ENCODE measurements around the gene LRMDA. TPM values are rescaled to one million over a fixed set of nuclear protein-coding genes. Genes with fewer than 3 reads are reported as not detected.

LRMDA gene
- total RNA-seq, 4 donors from 2014 or later, result 2.2 to 7.8 (median 4.5) TPM

GRCh38 chr10:75643944-75644692, 212.7 kb downstream of the LRMDA start:
- peak; percentile 17 for DNase-seq
- 42 to 51% methylated on average over 3 to 5 of the region's 5 CpGs for WGBS, 2 donors (ENCODE audit: low coverage in 1 of 2)
- no peaks in the 10 kb centered on the region for H3K9me3 ChIP-seq
- in situ Hi-C loops (cut with MboI; ENCODE audit: low pct_ligation_motif_present in 1 of 4, low pct_unique_long_range_greater_than_20kb in 1 of 4, low sequenced_read_pairs in 3 of 4) (loop anchor here in 2 of 4 donors (25.0 kb wide), 1 partner anchor 232 kb away; the partner anchor contains the start of gene ZNF503 (in 2 of the 2)), intact Hi-C loops (cut with DNase I; ENCODE audit: low total_unique reads) (no loop called here)
- no peak overlapping the region for H3K4me3 ChIP-seq
- H3K27me3 ChIP-seq, result no peaks in the 10 kb centered on the region
- H3K4me1 ChIP-seq, result peaks cover 0 to 23% (median 3%) of the 10 kb centered on the region in 4 donors
- no peak overlapping the region for H3K27ac ChIP-seq
- no peaks in the 10 kb centered on the region for H3K36me3 ChIP-seq
- TF ChIP-seq, protein P1, sequence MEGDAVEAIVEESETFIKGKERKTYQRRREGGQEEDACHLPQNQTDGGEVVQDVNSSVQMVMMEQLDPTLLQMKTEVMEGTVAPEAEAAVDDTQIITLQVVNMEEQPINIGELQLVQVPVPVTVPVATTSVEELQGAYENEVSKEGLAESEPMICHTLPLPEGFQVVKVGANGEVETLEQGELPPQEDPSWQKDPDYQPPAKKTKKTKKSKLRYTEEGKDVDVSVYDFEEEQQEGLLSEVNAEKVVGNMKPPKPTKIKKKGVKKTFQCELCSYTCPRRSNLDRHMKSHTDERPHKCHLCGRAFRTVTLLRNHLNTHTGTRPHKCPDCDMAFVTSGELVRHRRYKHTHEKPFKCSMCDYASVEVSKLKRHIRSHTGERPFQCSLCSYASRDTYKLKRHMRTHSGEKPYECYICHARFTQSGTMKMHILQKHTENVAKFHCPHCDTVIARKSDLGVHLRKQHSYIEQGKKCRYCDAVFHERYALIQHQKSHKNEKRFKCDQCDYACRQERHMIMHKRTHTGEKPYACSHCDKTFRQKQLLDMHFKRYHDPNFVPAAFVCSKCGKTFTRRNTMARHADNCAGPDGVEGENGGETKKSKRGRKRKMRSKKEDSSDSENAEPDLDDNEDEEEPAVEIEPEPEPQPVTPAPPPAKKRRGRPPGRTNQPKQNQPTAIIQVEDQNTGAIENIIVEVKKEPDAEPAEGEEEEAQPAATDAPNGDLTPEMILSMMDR (IDR thresholded peaks at IDR 0.05), result no peak
- TF ChIP-seq EP300 (IDR thresholded peaks at IDR 0.05; ENCODE audit: low read depth), result no peak
- no peak for TF ChIP-seq POLR2A (IDR thresholded peaks at IDR 0.05)
- TF ChIP-seq POLR2AphosphoS5 (IDR thresholded peaks at IDR 0.05), result no peak

GRCh38 chr10:75645704-75646103, 214.3 kb downstream of the LRMDA start:
- 88 to 100% methylated on average over 1 of the region's 1 CpG for WGBS, 2 donors (ENCODE audit: low coverage in 1 of 2)
- intact Hi-C loops (cut with DNase I; ENCODE audit: low total_unique reads), result no loop called here
- TF ChIP-seq, protein P1 (IDR thresholded peaks at IDR 0.05), result no peak
- TF ChIP-seq POLR2AphosphoS5 (IDR thresholded peaks at IDR 0.05), result no peak
- TF ChIP-seq POLR2A (IDR thresholded peaks at IDR 0.05), result no peak
- TF ChIP-seq EP300 (IDR thresholded peaks at IDR 0.05; ENCODE audit: low read depth), result no peak
- Histone ChIP-seq H3K4me1 (peaks cover 0 to 18% (median 2%) of the 10 kb centered on the region in 4 donors), H3K9me3 (no peaks in the 10 kb centered on the region), H3K4me3 (no peak overlapping the region), H3K36me3 (no peaks in the 10 kb centered on the region), H3K27me3 (no peaks in the 10 kb centered on the region), H3K27ac (no peak overlapping the region)
- no peak for DNase-seq
- in situ Hi-C loops (cut with MboI; ENCODE audit: low pct_ligation_motif_present in 1 of 4, low pct_unique_long_range_greater_than_20kb in 1 of 4, low sequenced_read_pairs in 3 of 4), result loop anchor here in 2 of 4 donors (25.0 kb wide), 1 partner anchor 233 kb away; the partner anchor contains the start of gene ZNF503 (in 2 of the 2)

- no peaks in the 10 kb centered on the region for H3K36me3 ChIP-seq
- intact Hi-C loops (cut with DNase I; ENCODE audit: low total_unique reads) (no loop called here), in situ Hi-C loops (cut with MboI; ENCODE audit: low pct_ligation_motif_present in 1 of 4, low pct_unique_long_range_greater_than_20kb in 1 of 4, low sequenced_read_pairs in 3 of 4) (loop anchor here in 2 of 4 donors (25.0 kb wide), 1 partner anchor 234 kb away; the partner anchor contains the start of gene ZNF503 (in 2 of the 2))
- TF ChIP-seq POLR2AphosphoS5 (IDR thresholded peaks at IDR 0.05) (no peak), EP300 (IDR thresholded peaks at IDR 0.05; ENCODE audit: low read depth) (no peak), POLR2A (IDR thresholded peaks at IDR 0.05) (no peak)
- TF ChIP-seq, protein P1 (IDR thresholded peaks at IDR 0.05), result no peak
- no peak overlapping the region for H3K4me3 ChIP-seq
- H3K4me1 ChIP-seq, result peaks cover 0 to 12% (median 2%) of the 10 kb centered on the region in 4 donors
- H3K9me3 ChIP-seq, result no peaks in the 10 kb centered on the region
- H3K27me3 ChIP-seq, result no peaks in the 10 kb centered on the region
- 90% methylated on average over 17 to 19 of the region's 19 CpGs for WGBS, 2 donors (ENCODE audit: low coverage in 1 of 2)
- no peak overlapping the region for H3K27ac ChIP-seq
- no peak for DNase-seq
Observed at GRCh38 chr10:75646218-75646915, 214.9 kb downstream of the LRMDA start.

DNA sequence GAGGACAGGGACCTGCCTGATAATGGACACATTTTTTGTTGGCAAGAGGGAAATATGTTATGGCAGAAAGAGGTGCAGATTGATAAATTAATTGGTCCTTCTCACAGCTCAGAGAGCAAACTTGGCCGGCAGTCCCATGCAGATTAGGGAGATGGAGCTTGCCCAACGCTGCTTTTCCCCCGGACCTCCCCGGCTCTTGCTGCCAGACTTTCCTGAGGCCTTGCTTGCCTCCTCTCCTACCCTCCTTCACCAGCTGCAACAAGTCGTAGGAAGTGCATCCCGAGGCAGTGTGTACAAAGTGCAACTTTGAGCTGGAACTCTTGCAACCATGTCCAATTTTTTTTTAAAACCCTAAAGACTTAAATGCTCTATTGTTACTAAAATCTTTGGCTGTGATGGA, 215.5 kb downstream of the LRMDA start:
- H3K36me3 ChIP-seq, result no peaks in the 10 kb centered on the region
- intact Hi-C loops (cut with DNase I; ENCODE audit: low total_unique reads), result no loop called here
- TF ChIP-seq POLR2AphosphoS5 (IDR thresholded peaks at IDR 0.05) (no peak), EP300 (IDR thresholded peaks at IDR 0.05; ENCODE audit: low read depth) (no peak), POLR2A (IDR thresholded peaks at IDR 0.05) (no peak)
- H3K27ac ChIP-seq, result no peak overlapping the region
- 53% methylated on average over 6 of the region's 6 CpGs; no CpG with 5 or more reads in 1 of the 2 donors for WGBS, 2 donors (ENCODE audit: low coverage in 1 of 2)
- no peak overlapping the region for H3K4me3 ChIP-seq
- H3K9me3 ChIP-seq, result no peaks in the 10 kb centered on the region
- DNase-seq, result no peak
- H3K27me3 ChIP-seq, result no peaks in the 10 kb centered on the region
- peaks cover 0 to 9% (median 2%) of the 10 kb centered on the region in 4 donors for H3K4me1 ChIP-seq
- in situ Hi-C loops (cut with MboI; ENCODE audit: low pct_ligation_motif_present in 1 of 4, low pct_unique_long_range_greater_than_20kb in 1 of 4, low sequenced_read_pairs in 3 of 4), result loop anchor here in 2 of 4 donors (25.0 kb wide), 1 partner anchor 235 kb away; the partner anchor contains the start of gene ZNF503 (in 2 of the 2)

All from transverse colon (tissue), 4 donors.